ENCODE results near the gene NOP14. TPM values are rescaled to one million over a fixed set of nuclear protein-coding genes. Genes with fewer than 3 reads are reported as not detected.
"Not testable (repeated sequence)": the region's sequence is repeated elsewhere in the genome, so short reads cannot be mapped to it uniquely, and the experiment has no call there.

The NOP14 gene
- total and polyA plus RNA-seq, 2 donors (not counting 3 experiments of a cell fraction or from before 2014, with no cell fraction given) = 9.5 to 45.2 TPM

DNA sequence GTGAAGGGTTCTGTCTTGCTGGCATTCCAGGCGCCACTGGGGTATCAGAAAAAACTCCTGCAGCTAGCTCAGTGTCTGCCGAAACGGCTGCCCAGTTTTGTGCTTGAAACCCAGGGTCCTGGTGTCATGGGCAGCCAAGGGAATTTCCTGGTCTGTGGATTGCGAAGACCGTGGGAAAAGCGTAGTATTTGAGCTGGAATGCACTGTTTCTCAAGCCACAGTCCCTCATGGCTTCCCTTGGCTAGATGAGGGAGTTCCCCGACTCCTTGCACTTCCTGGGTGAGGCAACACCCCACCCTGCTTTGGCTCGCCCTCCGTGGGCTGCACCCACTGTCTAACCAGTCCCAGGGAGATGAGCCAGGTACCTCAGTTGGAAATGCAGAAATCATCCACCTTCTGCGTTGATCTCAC lies 40.1 kb downstream of the NOP14 start:
- no TSS peak for BruUV-seq (replicated peaks)
- dilution Hi-C loops (cut with MboI; ENCODE audit: extremely low pct_ligation_motif_present, low sequenced_read_pairs) = no loop called here
- no peak overlapping the region for H3K9ac ChIP-seq (replicated peaks; ENCODE audit: extremely low read depth, insufficient read depth, low read length)
- peaks cover 2 to 38% of the 10 kb centered on the region in 2 experiments for H3K36me3 ChIP-seq (ENCODE audit: control insufficient read depth in 2 of 2, extremely low read depth in 1 of 2, insufficient read depth in 2 of 2, low read length in 2 of 2)
- CTCF ChIA-PET = interaction anchor here (1.7 to 2.4 kb wide), 2 partner anchors 13 to 159 kb away, joined by 4 to 5 read pairs; no protein-coding TSS in a partner anchor
- no peak for FAIRE-seq
- TF ChIP-seq POLR2A (IDR thresholded peaks at IDR 0.05; ENCODE audit: low read depth, low read length) (no peak), GATA2 (IDR thresholded peaks at IDR 0.05; ENCODE audit: insufficient read depth, insufficient read length, low read depth, low read length) (no peak), JUN (IDR thresholded peaks at IDR 0.05; ENCODE audit: borderline replicate concordance, insufficient read depth, insufficient read length, low read depth) (no peak), MYC (IDR thresholded peaks at IDR 0.05; ENCODE audit: low read depth, low read length) (no peak)
- TF ChIP-seq, protein P1, sequence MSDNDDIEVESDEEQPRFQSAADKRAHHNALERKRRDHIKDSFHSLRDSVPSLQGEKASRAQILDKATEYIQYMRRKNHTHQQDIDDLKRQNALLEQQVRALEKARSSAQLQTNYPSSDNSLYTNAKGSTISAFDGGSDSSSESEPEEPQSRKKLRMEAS (IDR thresholded peaks at IDR 0.05; ENCODE audit: insufficient read depth, insufficient read length) = no peak
- TF ChIP-seq, protein P2, sequence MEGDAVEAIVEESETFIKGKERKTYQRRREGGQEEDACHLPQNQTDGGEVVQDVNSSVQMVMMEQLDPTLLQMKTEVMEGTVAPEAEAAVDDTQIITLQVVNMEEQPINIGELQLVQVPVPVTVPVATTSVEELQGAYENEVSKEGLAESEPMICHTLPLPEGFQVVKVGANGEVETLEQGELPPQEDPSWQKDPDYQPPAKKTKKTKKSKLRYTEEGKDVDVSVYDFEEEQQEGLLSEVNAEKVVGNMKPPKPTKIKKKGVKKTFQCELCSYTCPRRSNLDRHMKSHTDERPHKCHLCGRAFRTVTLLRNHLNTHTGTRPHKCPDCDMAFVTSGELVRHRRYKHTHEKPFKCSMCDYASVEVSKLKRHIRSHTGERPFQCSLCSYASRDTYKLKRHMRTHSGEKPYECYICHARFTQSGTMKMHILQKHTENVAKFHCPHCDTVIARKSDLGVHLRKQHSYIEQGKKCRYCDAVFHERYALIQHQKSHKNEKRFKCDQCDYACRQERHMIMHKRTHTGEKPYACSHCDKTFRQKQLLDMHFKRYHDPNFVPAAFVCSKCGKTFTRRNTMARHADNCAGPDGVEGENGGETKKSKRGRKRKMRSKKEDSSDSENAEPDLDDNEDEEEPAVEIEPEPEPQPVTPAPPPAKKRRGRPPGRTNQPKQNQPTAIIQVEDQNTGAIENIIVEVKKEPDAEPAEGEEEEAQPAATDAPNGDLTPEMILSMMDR (IDR thresholded peaks at IDR 0.05; ENCODE audit: extremely low read depth in 1 of 2, insufficient read depth in 1 of 2, low read depth in 1 of 2, low read length in 2 of 2) = no peak
- no peak overlapping the region for H2AFZ ChIP-seq (ENCODE audit: low read depth, low read length)
- no peaks in the 10 kb centered on the region for H3K9me3 ChIP-seq (replicated peaks; ENCODE audit: control insufficient read depth, insufficient read depth, low read length)
- H3K27me3 ChIP-seq (ENCODE audit: control insufficient read depth in 2 of 2, insufficient read depth in 2 of 2, low read length in 2 of 2) = no peaks in the 10 kb centered on the region
- H3K4me3 ChIP-seq (replicated peaks in 1 of 3; ENCODE audit: insufficient read depth in 1 of 3, low read depth in 1 of 3, low read length in 3 of 3) = no peak overlapping the region
- H3K4me1 ChIP-seq (ENCODE audit: control insufficient read depth, extremely low read depth, insufficient read depth, low read length) = peaks cover 3% of the 10 kb centered on the region
- H3K27ac ChIP-seq (ENCODE audit: insufficient read depth, low read depth, low read length) = no peak overlapping the region
- no peaks in the 10 kb centered on the region for H4K20me1 ChIP-seq (replicated peaks; ENCODE audit: control insufficient read depth, extremely low read depth, insufficient read depth, low read length)
- H3K9me1 ChIP-seq (replicated peaks; ENCODE audit: control insufficient read depth, extremely low read depth, insufficient read depth, low read length) = no peaks in the 10 kb centered on the region
- no peak for DNase-seq (ENCODE audit: low read depth, low spot score)
- POLR2A ChIA-PET = no interaction called here
- peaks cover 19% of the 10 kb centered on the region for H3K79me2 ChIP-seq (ENCODE audit: control insufficient read depth, insufficient read depth, low read length)
- intact Hi-C loops (cut with micrococcal nuclease) = no loop called here
- no peak overlapping the region for H3K4me2 ChIP-seq (ENCODE audit: insufficient read depth, low read length)

DNA sequence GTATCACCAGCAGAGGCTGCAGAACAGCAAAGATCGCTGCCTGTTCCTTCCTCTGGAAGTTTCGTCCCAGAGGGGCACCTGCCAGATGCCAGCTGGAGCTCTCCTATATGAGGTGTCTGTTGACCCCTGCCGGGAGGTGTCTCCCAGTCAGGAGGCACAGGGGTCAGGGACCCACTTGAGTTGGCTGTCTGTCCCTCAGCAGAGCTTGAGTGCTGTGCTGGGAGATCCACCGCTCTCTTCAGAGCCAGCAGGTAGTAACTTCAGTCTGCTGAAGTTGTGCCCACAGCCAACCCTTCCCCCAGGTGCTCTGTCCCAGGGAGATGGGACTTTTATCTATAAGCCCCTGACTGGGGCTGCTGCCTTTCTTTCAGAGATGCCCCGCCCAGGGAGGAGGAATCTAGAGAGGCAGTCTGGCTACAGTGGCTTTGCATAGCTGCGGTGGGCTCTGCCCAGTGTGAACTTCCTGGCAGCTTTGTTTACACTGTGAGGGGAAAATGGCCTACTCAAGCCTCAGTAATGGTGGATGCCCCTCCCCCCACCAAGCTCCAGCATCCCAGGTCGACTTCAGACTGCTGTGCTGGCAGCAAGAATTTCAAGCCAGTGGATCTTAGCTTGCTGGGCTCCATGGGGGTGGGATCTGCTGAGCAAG lies 40.6 kb downstream of the NOP14 start:
- intact Hi-C loops (cut with micrococcal nuclease); H3K9ac ChIP-seq (replicated peaks; ENCODE audit: extremely low read depth, insufficient read depth, low read length); H3K9me3 ChIP-seq (replicated peaks; ENCODE audit: control insufficient read depth, insufficient read depth, low read length); H4K20me1 ChIP-seq (replicated peaks; ENCODE audit: control insufficient read depth, extremely low read depth, insufficient read depth, low read length); H3K4me3 ChIP-seq (replicated peaks in 1 of 3; ENCODE audit: insufficient read depth in 1 of 3, low read depth in 1 of 3, low read length in 3 of 3); H2AFZ ChIP-seq (ENCODE audit: low read depth, low read length); H3K4me2 ChIP-seq (ENCODE audit: insufficient read depth, low read length); H3K27me3 ChIP-seq (ENCODE audit: control insufficient read depth in 2 of 2, insufficient read depth in 2 of 2, low read length in 2 of 2); FAIRE-seq; BruUV-seq (replicated peaks); H3K4me1 ChIP-seq (ENCODE audit: control insufficient read depth, extremely low read depth, insufficient read depth, low read length); H3K9me1 ChIP-seq (replicated peaks; ENCODE audit: control insufficient read depth, extremely low read depth, insufficient read depth, low read length); dilution Hi-C loops (cut with MboI; ENCODE audit: extremely low pct_ligation_motif_present, low sequenced_read_pairs); H3K27ac ChIP-seq (ENCODE audit: insufficient read depth, low read depth, low read length); POLR2A ChIA-PET: not testable (repeated sequence)
- peaks cover 21% of the 10 kb centered on the region for H3K79me2 ChIP-seq (ENCODE audit: control insufficient read depth, insufficient read depth, low read length)
- peaks cover 2 to 38% of the 10 kb centered on the region in 2 experiments for H3K36me3 ChIP-seq (ENCODE audit: control insufficient read depth in 2 of 2, extremely low read depth in 1 of 2, insufficient read depth in 2 of 2, low read length in 2 of 2)
- DNase-seq (ENCODE audit: low read depth, low spot score) = peak; percentile 33
- CTCF ChIA-PET = interaction anchor here (1.7 to 2.4 kb wide), 2 partner anchors 12 to 159 kb away, joined by 4 to 5 read pairs; no protein-coding TSS in a partner anchor

DNA sequence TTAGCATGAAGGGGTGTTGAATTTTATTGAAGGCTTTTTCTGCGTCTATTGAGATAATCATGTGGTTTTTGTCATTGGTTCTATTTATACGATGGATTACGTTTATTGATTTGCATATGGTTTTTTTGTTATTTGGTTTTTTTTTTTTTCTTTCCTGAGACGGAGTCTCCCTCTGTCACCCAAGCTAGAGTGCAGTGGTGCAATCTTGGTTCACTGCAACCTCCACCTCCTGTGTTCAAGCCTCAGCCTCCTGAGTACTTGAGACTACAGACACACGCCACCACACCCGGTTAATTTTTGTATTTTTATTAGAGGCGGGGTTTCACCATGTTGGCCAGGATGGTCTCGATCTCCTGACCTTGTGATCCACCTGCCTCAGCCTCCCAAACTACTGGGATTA lies 44.5 kb downstream of the NOP14 start:
- intact Hi-C loops (cut with micrococcal nuclease); BruUV-seq (replicated peaks); FAIRE-seq; H4K20me1 ChIP-seq (replicated peaks; ENCODE audit: control insufficient read depth, extremely low read depth, insufficient read depth, low read length); dilution Hi-C loops (cut with MboI; ENCODE audit: extremely low pct_ligation_motif_present, low sequenced_read_pairs); CTCF ChIA-PET; H2AFZ ChIP-seq (ENCODE audit: low read depth, low read length); H3K4me2 ChIP-seq (ENCODE audit: insufficient read depth, low read length); POLR2A ChIA-PET; H3K27me3 ChIP-seq (ENCODE audit: control insufficient read depth in 2 of 2, insufficient read depth in 2 of 2, low read length in 2 of 2); H3K4me1 ChIP-seq (ENCODE audit: control insufficient read depth, extremely low read depth, insufficient read depth, low read length); H3K9me3 ChIP-seq (replicated peaks; ENCODE audit: control insufficient read depth, insufficient read depth, low read length); DNase-seq (ENCODE audit: low read depth, low spot score); H3K27ac ChIP-seq (ENCODE audit: insufficient read depth, low read depth, low read length); H3K9me1 ChIP-seq (replicated peaks; ENCODE audit: control insufficient read depth, extremely low read depth, insufficient read depth, low read length); H3K4me3 ChIP-seq (replicated peaks in 1 of 3; ENCODE audit: insufficient read depth in 1 of 3, low read depth in 1 of 3, low read length in 3 of 3); H3K9ac ChIP-seq (replicated peaks; ENCODE audit: extremely low read depth, insufficient read depth, low read length): not testable (repeated sequence)
- Histone ChIP-seq H3K79me2 (ENCODE audit: control insufficient read depth, insufficient read depth, low read length) (peaks cover 27% of the 10 kb centered on the region), H3K36me3 (ENCODE audit: control insufficient read depth in 2 of 2, extremely low read depth in 1 of 2, insufficient read depth in 2 of 2, low read length in 2 of 2) (peaks cover 8 to 19% of the 10 kb centered on the region in 2 experiments)

Measured in endothelial cell of umbilical vein (primary cell).